Adrenal gland (tissue), 12 donors: Measurements from ENCODE around the gene CRTC1. TPM values are rescaled to one million over a fixed set of nuclear protein-coding genes. Genes with fewer than 3 reads are reported as not detected.

ENCODE experiments used
- DNase-seq, 7 donors: peaks; one replicate each; pipeline ENCODE4 v3.0.0-alpha.2; 2019 to 2020
- H3K27ac ChIP-seq, 5 donors: fragments of 200-600 bp; sonication (generic) in 4 of 5; 1 replicate in 3 of 5; 2 replicates in 2 of 5; pipeline versions ENCODE4 v1.5.1 to v1.8.0; 2016 to 2020; ENCODE audit warnings: mild to moderate bottlenecking in 1 of 5
- H3K27me3 ChIP-seq: fragments of 200-600 bp; 2 replicates; pipeline ENCODE4 v1.8.0; 2021
- H3K36me3 ChIP-seq, 2 donors: fragments of 200-600 bp; replicated peaks in 1 of 2; 1 replicate in 1 of 2; 2 replicates in 1 of 2; pipeline versions ENCODE4 v1.5.1 to v1.8.0; 2018 to 2022
- H3K4me1 ChIP-seq, 2 donors: fragments of 200-600 bp; replicated peaks in 1 of 2; 1 replicate in 1 of 2; 2 replicates in 1 of 2; pipeline versions ENCODE4 v1.5.1 to v1.8.0; 2018 to 2021
- H3K4me3 ChIP-seq, 4 donors: fragments of 200-600 bp; sonication (generic) in 3 of 4; one replicate each; pipeline ENCODE4 v1.5.1; 2016 to 2018
- H3K9me3 ChIP-seq, 3 donors: fragments of 200-600 bp; sonication (generic) in 1 of 3; replicated peaks in 1 of 3; 1 replicate in 2 of 3; 2 replicates in 1 of 3; pipeline versions ENCODE4 v1.5.1 to v1.8.0; 2016 to 2021
- POLR2A ChIP-seq, 2 donors: fragments of 450-650 bp; IDR thresholded peaks; one replicate each; pipeline ENCODE4 v1.6.1; 2017; ENCODE audit warnings: antibody characterized with exemption in 2 of 2, mild to moderate bottlenecking in 2 of 2, moderate library complexity in 1 of 2
- WGBS, 4 donors: extraction: QIAGEN DNeasy Blood & Tissue Kit in 2 of 4; methylation state at CpG; one replicate each; pipeline versions ENCODE4 v1.1.5 to v1.1.7; 2013 to 2017; 5-methylcytosine and 5-hydroxymethylcytosine counted together
- intact Hi-C, 2 donors: fragments of 100-400 bp; cut with DNase I; formaldehyde crosslinking; loops; one replicate each; pipeline versions ENCODE4 v1.14.1 to v1.15.0; 2022 to 2023
- polyA plus RNA-seq, 3 donors: library from polyadenylated mRNA; stranded (reverse); fragments of 200-250 nt in 2 of 3; fragments of 350-450 nt in 1 of 3; fragmentation: Illumina TruSeq in 1 of 3; extraction: RNeasy Lipid Tissue Mini Kit (QIAGEN cat#74804) in 1 of 3; gene quantifications; one replicate each; pipeline ENCODE4 v1.2.3, GENCODE V29; 2013 to 2014
- total RNA-seq, 9 donors: library from RNA; depleted of rRNA in 4 of 9; stranded (reverse); fragments of >200 nt in 4 of 9; fragments of 120-200 nt in 1 of 9; fragmentation: NEBNext Ultra II Directional in 1 of 9; extraction: Animal tissue kit (Norgen Biotek cat#: 25700) in 1 of 9; gene quantifications; one replicate each; pipeline versions ENCODE4 v1.1.0 to v1.2.4, GENCODE V29; 2013 to 2023
- TF ChIP-seq, protein P1 (sequence below), 6 experiments: fragments of 450-650 bp in 4 of 6; fragments of 200-600 bp in 2 of 6; sonication (generic) in 1 of 6; IDR thresholded peaks; 1 replicate in 5 of 6; 2 replicates in 1 of 6; pipeline versions ENCODE4 v1.5.1 to v1.8.0; 2016 to 2021; ENCODE audit warnings: antibody characterized with exemption in 6 of 6, mild to moderate bottlenecking in 2 of 6, moderate library complexity in 1 of 6
- donor health status: healthy with polysubstance abuse.
- donor health status: Bipolar disorder and iron deficiency.
- donor health status: DM: yes; HTN: yes; CAD: no.
- donor health status: DM: no; HTN: no; CAD: no.
- donor health status: DM: no; HTN: no; CAD: no.
- donor health status: DM: yes; HTN: yes; CAD: no.

CRTC1 gene
- total and polyA plus RNA-seq, 12 donors, result 3.1 to 38.1 (median 10.3) TPM

GRCh38 chr19:18749362-18750231 is 66.1 kb downstream of the CRTC1 start:
- WGBS, 4 donors, result 94 to 96% (median 95%) methylated on average over 21 to 23 of the region's 23 CpGs
- Histone ChIP-seq H3K4me3 (no peak overlapping the region), H3K27me3 (no peaks in the 10 kb centered on the region), H3K4me1 (no peaks in the 10 kb centered on the region), H3K9me3 (no peaks in the 10 kb centered on the region), H3K36me3 (peaks cover 0 to 16% of the 10 kb centered on the region in 2 donors), H3K27ac (no peak overlapping the region)
- TF ChIP-seq POLR2A (IDR thresholded peaks at IDR 0.05), result no peak
- TF ChIP-seq, protein P1, sequence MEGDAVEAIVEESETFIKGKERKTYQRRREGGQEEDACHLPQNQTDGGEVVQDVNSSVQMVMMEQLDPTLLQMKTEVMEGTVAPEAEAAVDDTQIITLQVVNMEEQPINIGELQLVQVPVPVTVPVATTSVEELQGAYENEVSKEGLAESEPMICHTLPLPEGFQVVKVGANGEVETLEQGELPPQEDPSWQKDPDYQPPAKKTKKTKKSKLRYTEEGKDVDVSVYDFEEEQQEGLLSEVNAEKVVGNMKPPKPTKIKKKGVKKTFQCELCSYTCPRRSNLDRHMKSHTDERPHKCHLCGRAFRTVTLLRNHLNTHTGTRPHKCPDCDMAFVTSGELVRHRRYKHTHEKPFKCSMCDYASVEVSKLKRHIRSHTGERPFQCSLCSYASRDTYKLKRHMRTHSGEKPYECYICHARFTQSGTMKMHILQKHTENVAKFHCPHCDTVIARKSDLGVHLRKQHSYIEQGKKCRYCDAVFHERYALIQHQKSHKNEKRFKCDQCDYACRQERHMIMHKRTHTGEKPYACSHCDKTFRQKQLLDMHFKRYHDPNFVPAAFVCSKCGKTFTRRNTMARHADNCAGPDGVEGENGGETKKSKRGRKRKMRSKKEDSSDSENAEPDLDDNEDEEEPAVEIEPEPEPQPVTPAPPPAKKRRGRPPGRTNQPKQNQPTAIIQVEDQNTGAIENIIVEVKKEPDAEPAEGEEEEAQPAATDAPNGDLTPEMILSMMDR (IDR thresholded peaks at IDR 0.05), result no peak
- DNase-seq, result no peak
- intact Hi-C loops, result no loop called here

- H3K9me3 ChIP-seq, result no peaks in the 10 kb centered on the region
- TF ChIP-seq, protein P1 (IDR thresholded peaks at IDR 0.05), result no peak
- no peak for TF ChIP-seq POLR2A (IDR thresholded peaks at IDR 0.05)
- peaks cover 0 to 16% of the 10 kb centered on the region in 2 donors for H3K36me3 ChIP-seq
- H3K4me3 ChIP-seq, result no peak overlapping the region
- no peak for DNase-seq
- no peak overlapping the region for H3K27ac ChIP-seq
- intact Hi-C loops, result no loop called here
- WGBS, 4 donors, result 94 to 95% (median 94%) methylated on average over 11 to 19 of the region's 19 CpGs
- no peaks in the 10 kb centered on the region for H3K27me3 ChIP-seq
- H3K4me1 ChIP-seq, result no peaks in the 10 kb centered on the region
Measured at GRCh38 chr19:18750295-18750970, 67.0 kb downstream of the CRTC1 start.

GRCh38 chr19:18751571-18751970 is 68.1 kb downstream of the CRTC1 start:
- TF ChIP-seq, protein P1 (IDR thresholded peaks at IDR 0.05), result no peak
- no peak for TF ChIP-seq POLR2A (IDR thresholded peaks at IDR 0.05)
- Histone ChIP-seq H3K4me1 (no peaks in the 10 kb centered on the region), H3K27ac (no peak overlapping the region), H3K36me3 (peaks cover 0 to 16% of the 10 kb centered on the region in 2 donors), H3K9me3 (no peaks in the 10 kb centered on the region), H3K4me3 (no peak overlapping the region), H3K27me3 (no peaks in the 10 kb centered on the region)
- 94 to 97% (median 96%) methylated on average over 10 of the region's 10 CpGs for WGBS, 4 donors
- intact Hi-C loops, result no loop called here
- DNase-seq, result no peak

GRCh38 chr19:18754501-18754900 is 71.0 kb downstream of the CRTC1 start:
- H3K9me3 ChIP-seq, result no peaks in the 10 kb centered on the region
- no peak overlapping the region for H3K4me3 ChIP-seq
- H3K4me1 ChIP-seq, result no peaks in the 10 kb centered on the region
- no peak for DNase-seq
- TF ChIP-seq, protein P1 (IDR thresholded peaks at IDR 0.05), result no peak
- TF ChIP-seq POLR2A (IDR thresholded peaks at IDR 0.05), result no peak
- 81 to 89% (median 87%) methylated on average over 4 of the region's 4 CpGs for WGBS, 4 donors
- intact Hi-C loops, result no loop called here
- H3K27me3 ChIP-seq, result no peaks in the 10 kb centered on the region
- peaks cover 0 to 16% of the 10 kb centered on the region in 2 donors for H3K36me3 ChIP-seq
- no peak overlapping the region for H3K27ac ChIP-seq
